ENCODE measurements around the gene KRT7. TPM values are rescaled to one million over a fixed set of nuclear protein-coding genes. Genes with fewer than 3 reads are reported as not detected.
A peak's percentile ranks its signal among the peaks of the same experiment; 100 is the strongest.

KRT7 gene
- total RNA-seq (2014; rRNA removed; shearing (Covaris generic)) = 1.5 and 2.8 TPM in 2 replicates

DNA sequence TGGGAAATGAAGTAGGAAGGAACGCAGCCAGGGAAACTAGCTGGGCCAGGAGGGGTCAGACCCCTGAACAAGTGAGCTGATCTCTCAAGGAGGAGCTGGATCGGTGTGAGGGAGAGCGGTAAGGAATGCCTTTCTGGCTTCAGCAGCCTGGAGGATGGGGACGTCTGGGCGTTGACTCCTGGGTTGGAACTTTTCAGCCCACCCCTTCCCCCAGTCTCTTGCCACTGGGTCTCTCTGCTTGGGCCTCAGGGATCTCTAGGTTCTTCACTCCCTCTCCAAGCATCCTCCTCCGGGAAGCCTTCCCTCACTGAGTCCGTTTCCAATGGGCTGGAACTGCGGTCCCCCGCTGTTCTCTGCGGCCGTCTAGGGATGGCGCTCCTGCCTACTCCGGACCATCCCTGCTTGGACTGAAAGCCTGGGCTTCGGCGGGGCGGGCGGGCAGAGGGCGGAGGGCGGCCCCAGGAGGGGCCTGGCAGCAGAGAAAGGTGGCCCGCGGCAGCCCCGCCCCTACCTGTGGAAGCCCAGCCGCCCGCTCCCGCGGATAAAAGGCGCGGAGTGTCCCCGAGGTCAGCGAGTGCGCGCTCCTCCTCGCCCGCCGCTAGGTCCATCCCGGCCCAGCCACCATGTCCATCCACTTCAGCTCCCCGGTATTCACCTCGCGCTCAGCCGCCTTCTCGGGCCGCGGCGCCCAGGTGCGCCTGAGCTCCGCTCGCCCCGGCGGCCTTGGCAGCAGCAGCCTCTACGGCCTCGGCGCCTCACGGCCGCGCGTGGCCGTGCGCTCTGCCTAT, at the start of gene KRT7:
KRT7 (plus strand) TSS at position 570 of the 788 bp plus-strand sequence; CDS start at position 624, 54 bp downstream.
- DNase-seq = no peak
- Histone ChIP-seq H3K4me1 (peaks cover 9% of the 10 kb centered on the region; the same call in 1 of the 2 replicates), H3K9me3 (replicated peaks) (no peaks in the 10 kb centered on the region), H3K36me3 (no peaks in the 10 kb centered on the region), H3K27me3 (no peaks in the 10 kb centered on the region), H3K27ac (no peak within 1 kb of the TSS), H3K4me3 (no peak within 1 kb of the TSS)

GRCh38 chr12:52183544-52183910, 49.5 kb upstream of the KRT7 start:
- DNase-seq = no peak
- Histone ChIP-seq H3K36me3 (peaks cover 52% of the 10 kb centered on the region), H3K4me1 (peaks cover 82% of the 10 kb centered on the region)

GRCh38 chr12:52183971-52184370, 49.1 kb upstream of the KRT7 start:
- H3K27ac ChIP-seq = no peak overlapping the region; the same call in 1 of the 2 replicates
- H3K4me3 ChIP-seq = no peak overlapping the region
- H3K4me1 ChIP-seq = peaks cover 87% of the 10 kb centered on the region
- no peaks in the 10 kb centered on the region for H3K27me3 ChIP-seq
- DNase-seq = no peak
- H3K36me3 ChIP-seq = peaks cover 49% of the 10 kb centered on the region
- H3K9me3 ChIP-seq (replicated peaks) = no peaks in the 10 kb centered on the region

More at GRCh38 chr12:52183544-52183910, 49.5 kb upstream of the KRT7 start:
- Histone ChIP-seq H3K4me3 (no peak overlapping the region), H3K27me3 (no peaks in the 10 kb centered on the region), H3K27ac (peak overlapping the region; percentile 91; the same call in 1 of the 2 replicates), H3K9me3 (replicated peaks) (no peaks in the 10 kb centered on the region)

GRCh38 chr12:52184813-52185212, 48.2 kb upstream of the KRT7 start:
- no peak for DNase-seq
- no peaks in the 10 kb centered on the region for H3K27me3 ChIP-seq
- H3K4me3 ChIP-seq = no peak overlapping the region
- no peaks in the 10 kb centered on the region for H3K9me3 ChIP-seq (replicated peaks)
- H3K27ac ChIP-seq = no peak overlapping the region
- H3K4me1 ChIP-seq = peaks cover 95% of the 10 kb centered on the region
- H3K36me3 ChIP-seq = peaks cover 40% of the 10 kb centered on the region

DNA sequence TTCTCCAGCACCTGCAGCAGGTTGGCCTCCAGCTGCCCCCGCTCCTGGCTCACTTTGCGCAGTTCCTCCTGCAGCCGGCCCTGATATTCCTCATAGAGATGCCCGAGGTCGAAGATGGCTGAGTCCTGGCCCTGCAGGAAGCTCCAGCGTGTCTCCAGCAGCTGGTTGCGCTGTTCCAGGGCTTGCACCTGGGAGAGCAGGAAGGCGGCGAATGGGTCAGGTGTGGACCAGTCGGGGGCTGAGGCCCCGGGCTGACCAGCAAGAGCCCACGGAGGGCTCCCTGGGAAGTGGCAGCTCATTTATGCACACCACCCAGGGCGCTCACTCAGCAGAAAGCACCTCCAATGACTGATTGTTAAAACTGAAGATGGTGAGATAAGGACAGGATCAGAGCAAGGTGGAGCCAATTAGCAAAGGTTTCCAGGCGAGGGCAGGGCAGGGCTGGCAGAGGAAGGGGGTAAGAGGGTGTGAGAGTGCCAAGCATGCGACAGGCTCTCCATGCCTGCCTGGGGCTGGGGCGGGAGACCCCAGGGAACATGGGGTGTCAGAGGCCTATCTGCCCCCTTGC, 47.6 kb upstream of the KRT7 start:
- DNase-seq = no peak
- H3K4me3 ChIP-seq = no peak overlapping the region
- no peaks in the 10 kb centered on the region for H3K27me3 ChIP-seq
- H3K36me3 ChIP-seq = peaks cover 34% of the 10 kb centered on the region
- H3K4me1 ChIP-seq = peaks cover 100% of the 10 kb centered on the region
- no peaks in the 10 kb centered on the region for H3K9me3 ChIP-seq (replicated peaks)
- H3K27ac ChIP-seq = peak overlapping the region; percentile 57

- no peaks in the 10 kb centered on the region for H3K27me3 ChIP-seq
- DNase-seq = peak; percentile 72 to 80
- peaks cover 94% of the 10 kb centered on the region for H3K4me1 ChIP-seq
- peaks cover 27% of the 10 kb centered on the region for H3K36me3 ChIP-seq
- peak overlapping the region; percentile 57 for H3K27ac ChIP-seq
- no peaks in the 10 kb centered on the region for H3K9me3 ChIP-seq (replicated peaks)
- no peak overlapping the region for H3K4me3 ChIP-seq
Measured at GRCh38 chr12:52186118-52186840, 46.8 kb upstream of the KRT7 start.

DNA sequence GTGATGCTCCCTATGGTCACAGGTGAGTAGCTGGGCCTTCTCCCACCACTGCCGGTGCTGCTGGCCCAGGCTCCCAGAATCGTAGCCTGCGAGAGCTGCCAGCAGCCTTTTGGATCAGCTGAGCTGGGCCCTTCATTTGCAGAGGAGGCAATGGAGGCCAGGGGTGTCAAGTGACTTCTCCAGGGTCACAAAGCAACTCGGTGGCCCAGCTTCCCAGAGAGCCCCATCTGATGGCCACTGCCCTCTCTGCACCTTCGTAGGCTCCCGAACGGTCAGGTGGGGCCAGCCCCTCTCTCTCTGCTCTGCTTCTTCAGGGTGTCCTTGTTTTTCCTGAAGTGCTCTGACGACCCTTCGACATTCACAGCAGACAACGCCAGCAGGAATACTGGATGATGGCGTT, 45.8 kb upstream of the KRT7 start:
- no peak overlapping the region; the same call in 1 of the 2 replicates for H3K27ac ChIP-seq
- no peaks in the 10 kb centered on the region for H3K9me3 ChIP-seq (replicated peaks)
- peaks cover 85% of the 10 kb centered on the region for H3K4me1 ChIP-seq
- no peak for DNase-seq
- no peak overlapping the region for H3K4me3 ChIP-seq
- H3K36me3 ChIP-seq = peaks cover 25% of the 10 kb centered on the region
- H3K27me3 ChIP-seq = no peaks in the 10 kb centered on the region

DNA sequence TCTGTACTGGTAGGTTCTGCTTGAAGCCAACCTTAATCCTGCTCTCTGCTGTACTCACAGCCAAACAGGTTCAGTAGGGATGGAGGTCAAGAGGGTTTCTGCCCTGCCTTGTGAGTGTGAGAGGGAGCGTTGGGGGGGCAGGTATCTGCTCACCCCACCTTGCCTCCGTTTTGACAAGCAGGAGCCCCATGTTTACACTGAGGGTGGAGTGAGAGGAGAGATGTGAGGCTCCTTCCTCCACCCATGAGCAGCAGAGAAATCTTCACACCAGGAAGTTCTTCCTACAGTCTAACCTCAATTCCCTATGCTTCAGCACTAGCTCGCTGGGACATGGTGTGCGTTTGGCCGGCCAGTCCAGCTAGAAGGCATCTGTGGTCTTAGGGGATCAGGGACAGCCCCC, 45.4 kb upstream of the KRT7 start:
- Histone ChIP-seq H3K4me1 (peaks cover 85% of the 10 kb centered on the region), H3K9me3 (replicated peaks) (no peaks in the 10 kb centered on the region), H3K27ac (no peak overlapping the region; the same call in 1 of the 2 replicates), H3K4me3 (no peak overlapping the region), H3K27me3 (no peaks in the 10 kb centered on the region), H3K36me3 (peaks cover 25% of the 10 kb centered on the region)
- no peak for DNase-seq

DNA sequence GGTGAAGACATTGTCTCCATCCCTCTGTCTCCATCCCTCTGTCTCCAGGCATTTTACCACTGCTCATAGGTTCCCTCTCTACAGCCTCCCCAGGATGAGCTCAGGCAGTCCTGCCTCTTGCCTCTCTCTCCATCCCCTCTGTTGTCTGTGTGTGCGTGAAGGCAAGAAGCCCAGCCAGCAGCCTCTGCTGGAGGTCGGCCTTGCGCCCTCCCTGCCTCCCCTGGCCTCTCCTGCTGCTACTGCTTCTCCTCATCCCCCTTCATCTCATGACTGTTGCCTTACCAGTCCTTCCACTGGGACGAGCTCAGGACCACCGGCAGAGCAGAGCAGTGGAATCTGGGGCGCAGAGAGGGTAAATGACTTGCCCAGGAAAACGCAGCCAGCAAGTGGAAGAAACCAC, 44.4 kb upstream of the KRT7 start:
- no peak for DNase-seq
- Histone ChIP-seq H3K27ac (no peak overlapping the region), H3K4me1 (peaks cover 85% of the 10 kb centered on the region), H3K36me3 (peaks cover 19% of the 10 kb centered on the region), H3K27me3 (no peaks in the 10 kb centered on the region), H3K9me3 (replicated peaks) (no peaks in the 10 kb centered on the region), H3K4me3 (no peak overlapping the region)

- Histone ChIP-seq H3K36me3 (peaks cover 10% of the 10 kb centered on the region), H3K4me3 (peak overlapping the region; percentile 58), H3K9me3 (replicated peaks) (no peaks in the 10 kb centered on the region), H3K4me1 (peaks cover 85% of the 10 kb centered on the region), H3K27ac (peak overlapping the region; percentile 88), H3K27me3 (no peaks in the 10 kb centered on the region)
- DNase-seq = peak; percentile 64 to 69
Measured at GRCh38 chr12:52189376-52190174, 43.5 kb upstream of the KRT7 start.

- Histone ChIP-seq H3K27ac (peak overlapping the region; percentile 88), H3K4me1 (peaks cover 77% of the 10 kb centered on the region), H3K9me3 (replicated peaks) (no peaks in the 10 kb centered on the region), H3K4me3 (peak overlapping the region; percentile 58), H3K36me3 (no peaks in the 10 kb centered on the region; the same call in 1 of the 2 replicates), H3K27me3 (no peaks in the 10 kb centered on the region)
- DNase-seq = peak; percentile 69 to 71
Measured at GRCh38 chr12:52190860-52191729, 41.9 kb upstream of the KRT7 start.

- H3K36me3 ChIP-seq = no peaks in the 10 kb centered on the region; the same call in 1 of the 2 replicates
- peak within 1 kb of the TSS; percentile 88 for H3K27ac ChIP-seq
- H3K4me3 ChIP-seq = peak within 1 kb of the TSS; percentile 58
- peaks cover 66% of the 10 kb centered on the region for H3K4me1 ChIP-seq
- H3K9me3 ChIP-seq (replicated peaks) = no peaks in the 10 kb centered on the region
- peak; percentile 97 to 98 for DNase-seq
- no peaks in the 10 kb centered on the region for H3K27me3 ChIP-seq
Measured at GRCh38 chr12:52191841-52192791, 40.9 kb upstream of the KRT7 start, which contains the start of gene KRT80. Gene KRT80 (minus strand): TSS chr12:52192014. CDS start chr12:52191902, 112 bp downstream.
